HCT116 (cell line): ENCODE results near the gene ITGA7. TPM values are rescaled to one million over a fixed set of nuclear protein-coding genes. Genes with fewer than 3 reads are reported as not detected.

ENCODE experiments used
- ATAC-seq: fragments of 200-7000 bp; cut with Tn5 transposase; 2 replicates; pipeline ENCODE4 v1.9.1; 2020; ENCODE audit warnings: mild to moderate bottlenecking, moderate library complexity
- BruUV-seq: library from RNA; stranded (reverse); fragments of 400-500 nt; replicated peaks from 2 replicates; lab custom pipeline; 2021; lab: Mats Ljungman, UMichigan
- CTCF ChIA-PET: fragments of 300-600 bp; sonication (Branson Sonifier 250); formaldehyde crosslinking; loops from one replicate; lab custom pipeline; 2021; ENCODE audit warnings: antibody characterized with exemption; lab: Charles Lee
- POLR2A ChIA-PET: fragments of 300-600, 350-600 bp; sonication (Branson Sonifier 250); formaldehyde crosslinking; loops from one replicate; lab custom pipeline; 2021; ENCODE audit warnings: antibody characterized with exemption; lab: Charles Lee
- RAD21 ChIA-PET, 2 experiments: fragments of 300-600 bp; sonication (Branson Sonifier 250); formaldehyde crosslinking; loops; one replicate each; lab custom pipeline; 2023; ENCODE audit warnings: low total read pairs in 2 of 2; ENCODE audit not compliant: uncharacterized antibody in 2 of 2, unreplicated experiment in 2 of 2, low non-redundant PET in 1 of 2; lab: Charles Lee
- DNase-seq: peaks from one replicate; pipeline ENCODE4 v3.0.0-alpha.2; 2010; ENCODE audit warnings: low read depth, low spot score
- H2AFZ ChIP-seq: fragments of 200-600 bp; shearing (Covaris generic), sonication (generic); 2 replicates; pipeline ENCODE4 v1.6.1; 2017; ENCODE audit warnings: low read depth, mixed run types, mixed read lengths, antibody characterized with exemption, low read length; ENCODE audit not compliant: poor library complexity, severe bottlenecking
- H3K27ac ChIP-seq: 2 replicates; pipeline ENCODE4 v1.5.1; 2012; ENCODE audit warnings: low read depth, low read length
- H3K27me3 ChIP-seq: fragments of 200-600 bp; sonication (generic); 2 replicates; pipeline ENCODE4 v1.6.1; 2016; ENCODE audit warnings: mixed run types, low read length, mixed read lengths; ENCODE audit not compliant: insufficient read depth
- H3K36me3 ChIP-seq, 2 experiments: fragments of 200-500 bp in 1 of 2; fragments of 200-600 bp in 1 of 2; sonication (Bioruptor generic) in 1 of 2; sonication (generic) in 1 of 2; 2 replicates each; pipeline versions ENCODE4 v1.5.1 to v1.6.1; 2014 to 2016; ENCODE audit warnings: low read length in 2 of 2, inconsistent platforms in 1 of 2, mixed read lengths in 1 of 2, mixed run types in 1 of 2; ENCODE audit not compliant: insufficient read depth in 2 of 2, control insufficient read depth in 1 of 2
- H3K4me1 ChIP-seq, 2 experiments: fragments of 200-600 bp in 1 of 2; sonication (generic) in 1 of 2; 2 replicates each; pipeline versions ENCODE4 v1.5.1 to v1.6.1; 2012 to 2017; ENCODE audit warnings: low read length in 2 of 2, inconsistent platforms in 1 of 2, mild to moderate bottlenecking in 1 of 2, mixed read lengths in 1 of 2, mixed run types in 1 of 2, moderate library complexity in 1 of 2; ENCODE audit not compliant: insufficient read depth in 2 of 2, control insufficient read depth in 1 of 2
- H3K4me2 ChIP-seq: fragments of 200-600 bp; sonication (generic); 2 replicates; pipeline ENCODE4 v1.6.1; 2017; ENCODE audit warnings: mixed run types, low read length, mixed read lengths
- H3K4me3 ChIP-seq, 2 experiments: fragments of 200-600 bp in 1 of 2; sonication (generic) in 1 of 2; replicated peaks in 1 of 2; 2 replicates each; pipeline ENCODE4 v1.5.1; 2011 to 2016; ENCODE audit warnings: low read length in 2 of 2, control low read depth in 1 of 2, low read depth in 1 of 2, mild to moderate bottlenecking in 1 of 2, mixed read lengths in 1 of 2, mixed run types in 1 of 2
- H3K79me2 ChIP-seq: fragments of 200-600 bp; sonication (generic); 2 replicates; pipeline ENCODE4 v1.6.1; 2017; ENCODE audit warnings: mild to moderate bottlenecking, mixed run types, low read length, moderate library complexity, mixed read lengths; ENCODE audit not compliant: insufficient read depth
- H3K9ac ChIP-seq: fragments of 200-600 bp; sonication (generic); 2 replicates; pipeline ENCODE4 v1.6.1; 2016; ENCODE audit warnings: low read length, mixed read lengths
- H3K9me2 ChIP-seq: fragments of 200-600 bp; sonication (generic), shearing (Covaris generic); 2 replicates; pipeline ENCODE4 v1.6.1; 2017; ENCODE audit warnings: mixed run types, mild to moderate bottlenecking, moderate library complexity; ENCODE audit not compliant: insufficient read depth
- H3K9me3 ChIP-seq, 2 experiments: fragments of 200-500 bp in 1 of 2; fragments of 200-600 bp in 1 of 2; sonication (Bioruptor generic) in 1 of 2; sonication (generic) in 1 of 2; 2 replicates each; pipeline ENCODE4 v1.6.1; 2014 to 2017; ENCODE audit warnings: low read length in 2 of 2, mixed read lengths in 2 of 2, inconsistent platforms in 1 of 2, low read depth in 1 of 2, mild to moderate bottlenecking in 1 of 2, mixed run types in 1 of 2, moderate library complexity in 1 of 2; ENCODE audit not compliant: control insufficient read depth in 1 of 2, insufficient read depth in 1 of 2
- H4K20me1 ChIP-seq: fragments of 200-600 bp; sonication (generic), shearing (Covaris generic); 2 replicates; pipeline ENCODE4 v1.6.1; 2017; ENCODE audit warnings: mixed run types, mild to moderate bottlenecking, moderate library complexity; ENCODE audit not compliant: insufficient read depth
- CBX3 ChIP-seq: IDR thresholded peaks from 2 replicates; pipeline ENCODE4 v1.6.1; 2012; ENCODE audit warnings: low read depth
- CEBPB ChIP-seq: IDR thresholded peaks from 2 replicates; pipeline ENCODE4 v1.6.1; 2012; ENCODE audit warnings: low read depth
- EGR1 ChIP-seq: IDR thresholded peaks from 2 replicates; pipeline ENCODE4 v1.6.1; 2012; ENCODE audit warnings: low read depth
- EZH2phosphoT487 ChIP-seq: fragments of 200-600 bp; IDR thresholded peaks from 2 replicates; pipeline ENCODE4 v1.6.1; 2018; ENCODE audit warnings: antibody characterized with exemption, borderline replicate concordance
- FOSL1 ChIP-seq: IDR thresholded peaks from 2 replicates; pipeline ENCODE4 v1.6.1; 2012; ENCODE audit warnings: low read depth
- JUND ChIP-seq: IDR thresholded peaks from 2 replicates; pipeline ENCODE4 v1.6.1; 2012
- POLR2A ChIP-seq: IDR thresholded peaks from 2 replicates; pipeline ENCODE4 v1.7.0; 2011; ENCODE audit warnings: borderline replicate concordance; ENCODE audit not compliant: insufficient read depth, insufficient read length; ENCODE audit errors: extremely low read depth
- POLR2AphosphoS5 ChIP-seq: IDR thresholded peaks from 2 replicates; pipeline ENCODE4 v1.6.1; 2011; ENCODE audit warnings: mild to moderate bottlenecking, low read depth, low read length, moderate library complexity
- RAD21 ChIP-seq: IDR thresholded peaks from 2 replicates; pipeline ENCODE4 v1.6.1; 2012; ENCODE audit warnings: low read depth, mild to moderate bottlenecking
- REST ChIP-seq: IDR thresholded peaks from 2 replicates; pipeline ENCODE4 v1.6.1; 2012; ENCODE audit warnings: low read depth
- SIN3A ChIP-seq: IDR thresholded peaks from 2 replicates; pipeline ENCODE4 v1.6.1; 2012; ENCODE audit warnings: low read depth
- SRF ChIP-seq: IDR thresholded peaks from 2 replicates; pipeline ENCODE4 v1.6.1; 2012; ENCODE audit warnings: low read depth
- YY1 ChIP-seq: IDR thresholded peaks from 2 replicates; pipeline ENCODE4 v1.6.1; 2011; ENCODE audit warnings: low read length, low read depth, moderate library complexity, mild to moderate bottlenecking; ENCODE audit not compliant: insufficient replicate concordance; ENCODE audit errors: extremely low read depth
- ZBTB33 ChIP-seq: IDR thresholded peaks from 2 replicates; pipeline ENCODE4 v1.6.1; 2011; ENCODE audit warnings: mild to moderate bottlenecking, low read length, moderate library complexity; ENCODE audit not compliant: insufficient replicate concordance; ENCODE audit errors: extremely low read depth
- ZNF274 ChIP-seq: fragments of 200-500 bp; sonication (Bioruptor generic); IDR thresholded peaks from 2 replicates; pipeline ENCODE4 v1.6.1; 2014; ENCODE audit warnings: mild to moderate bottlenecking, low read depth, low read length, inconsistent platforms
- intact Hi-C: fragments of 100-400 bp; cut with micrococcal nuclease; formaldehyde crosslinking; loops from 2 replicates; pipeline ENCODE4 v1.10.0; 2022
- total RNA-seq: library from RNA; stranded (reverse); gene quantifications from one replicate; pipeline ENCODE4 v1.2.1, GENCODE V29; 2021; ENCODE audit not compliant: unreplicated experiment

ITGA7 gene
- total RNA-seq, 1 experiment from 2014 or later, result 17.8 TPM

GRCh38 chr12:55733021-55733555 lies 25.4 kb upstream of the ITGA7 start:
- RAD21 ChIA-PET, result interaction anchor here in 1 of 2 experiments (1.0 kb wide), 1 partner anchor 8 kb away, joined by 3 read pairs; no protein-coding TSS in a partner anchor
- no peak for TF ChIP-seq POLR2A
- TF ChIP-seq FOSL1, result no peak
- TF ChIP-seq SRF, result no peak
- TF ChIP-seq SIN3A, result no peak
- no peak for TF ChIP-seq EGR1
- TF ChIP-seq JUND, result no peak
- TF ChIP-seq EZH2phosphoT487, result no peak
- TF ChIP-seq POLR2AphosphoS5, result no peak
- no peak for TF ChIP-seq RAD21
- no peak for TF ChIP-seq YY1
- H3K4me1 ChIP-seq, result peaks cover 20 to 46% of the 10 kb centered on the region in 2 experiments
- H3K9me3 ChIP-seq, result no peaks in the 10 kb centered on the region
- 0 out of 2 replicates have a peak overlapping the region, but pooled peaks have one; percentile 18 for H3K4me2 ChIP-seq
- H3K79me2 ChIP-seq, result peaks cover 5% of the 10 kb centered on the region
- H3K27ac ChIP-seq, result no peak overlapping the region
- intact Hi-C loops, result loop anchor here (10.0 kb wide), 1 partner anchor 382 kb away; the partner anchor contains the start of genes RPL41 and ZC3H10
- POLR2A ChIA-PET, result no interaction called here
- H2AFZ ChIP-seq, result no peak overlapping the region
- H3K4me3 ChIP-seq, result no peak overlapping the region
- BruUV-seq, result no TSS peak
- DNase-seq, result no peak
- no peaks in the 10 kb centered on the region for H3K36me3 ChIP-seq
- no peak overlapping the region for H3K9ac ChIP-seq
- no peaks in the 10 kb centered on the region for H3K9me2 ChIP-seq
- CTCF ChIA-PET, result no interaction called here
- no peaks in the 10 kb centered on the region for H3K27me3 ChIP-seq
- ATAC-seq, result no peak
- no peaks in the 10 kb centered on the region for H4K20me1 ChIP-seq

- peaks cover 14 to 46% of the 10 kb centered on the region in 2 experiments for H3K4me1 ChIP-seq
- H4K20me1 ChIP-seq, result no peaks in the 10 kb centered on the region
- no peak overlapping the region for H3K27ac ChIP-seq
- BruUV-seq, result no TSS peak
- no peak overlapping the region for H3K4me3 ChIP-seq
- POLR2A ChIA-PET, result no interaction called here
- no peak overlapping the region for H3K9ac ChIP-seq
- RAD21 ChIA-PET, result no interaction called here
- intact Hi-C loops, result loop anchor here (10.0 kb wide), 1 partner anchor 383 kb away; the partner anchor contains the start of genes RPL41 and ZC3H10
- no peak overlapping the region for H2AFZ ChIP-seq
- no peaks in the 10 kb centered on the region for H3K9me2 ChIP-seq
- H3K9me3 ChIP-seq, result no peaks in the 10 kb centered on the region
- ATAC-seq (no peak), DNase-seq (no peak)
- no peaks in the 10 kb centered on the region; a peak in 1 of 4 replicates for H3K36me3 ChIP-seq
- CTCF ChIA-PET, result no interaction called here
- H3K79me2 ChIP-seq, result peaks cover 13% of the 10 kb centered on the region
- no peaks in the 10 kb centered on the region for H3K27me3 ChIP-seq
- H3K4me2 ChIP-seq, result no peak overlapping the region
- TF ChIP-seq ZNF274, result no peak
- TF ChIP-seq FOSL1, result no peak
- TF ChIP-seq CBX3, result no peak
- TF ChIP-seq EGR1, result no peak
- TF ChIP-seq JUND, result no peak
- no peak for TF ChIP-seq ZBTB33
- no peak for TF ChIP-seq CEBPB
- no peak for TF ChIP-seq SIN3A
- TF ChIP-seq POLR2A, result no peak
- no peak for TF ChIP-seq REST
Measured at GRCh38 chr12:55732288-55732687, 24.6 kb upstream of the ITGA7 start.
